Measurements from ENCODE around the gene IGF1R.

IGF1R gene

GRCh38 chr15:98887976-98888375 lies 239.6 kb downstream of the IGF1R start:
- DNase-seq (ENCODE audit: low spot score) = no peak

- no peak for DNase-seq (ENCODE audit: low spot score)
These were observed 240.6 kb downstream of the IGF1R start for GRCh38 chr15:98888820-98889479.

GRCh38 chr15:98889930-98890695 lies 241.8 kb downstream of the IGF1R start:
- DNase-seq (ENCODE audit: low spot score) = no peak

GRCh38 chr15:98891301-98891700 lies 243.0 kb downstream of the IGF1R start:
- DNase-seq (ENCODE audit: low spot score) = no peak

- DNase-seq (ENCODE audit: low spot score) = no peak
These were observed 245.1 kb downstream of the IGF1R start for GRCh38 chr15:98893401-98893800.

GRCh38 chr15:98894312-98894711 lies 246.0 kb downstream of the IGF1R start:
- no peak for DNase-seq (ENCODE audit: low spot score)

GRCh38 chr15:98896002-98896721 lies 247.8 kb downstream of the IGF1R start:
- no peak for DNase-seq (ENCODE audit: low spot score)

- DNase-seq (ENCODE audit: low spot score) = no peak
These were observed 248.7 kb downstream of the IGF1R start for GRCh38 chr15:98896802-98897732.

- no peak for DNase-seq (ENCODE audit: low spot score)
These were observed 249.8 kb downstream of the IGF1R start for GRCh38 chr15:98898122-98898521.

GRCh38 chr15:98899272-98900021 lies 251.1 kb downstream of the IGF1R start:
- no peak for DNase-seq (ENCODE audit: low spot score)

GRCh38 chr15:98900356-98900755 lies 252.0 kb downstream of the IGF1R start:
- DNase-seq (ENCODE audit: low spot score) = no peak

GRCh38 chr15:98901434-98902072 lies 253.2 kb downstream of the IGF1R start:
- DNase-seq (ENCODE audit: low spot score) = no peak

GRCh38 chr15:98902931-98903330 lies 254.6 kb downstream of the IGF1R start:
- no peak for DNase-seq (ENCODE audit: low spot score)

GRCh38 chr15:98903377-98904018 lies 255.2 kb downstream of the IGF1R start:
- DNase-seq (ENCODE audit: low spot score) = no peak

- no peak for DNase-seq (ENCODE audit: low spot score)
These were observed 256.2 kb downstream of the IGF1R start for GRCh38 chr15:98904544-98904943.

- no peak for DNase-seq (ENCODE audit: low spot score)
These were observed 257.8 kb downstream of the IGF1R start for GRCh38 chr15:98905963-98906711.

- no peak for DNase-seq (ENCODE audit: low spot score)
These were observed 258.4 kb downstream of the IGF1R start for GRCh38 chr15:98906712-98907083.

GRCh38 chr15:98907927-98908471 lies 259.7 kb downstream of the IGF1R start:
- DNase-seq (ENCODE audit: low spot score) = no peak
